GM11168 (cell line): ENCODE measurements around the gene TTC27.
"Not testable (repeated sequence)": the region's sequence is repeated elsewhere in the genome, so short reads cannot be mapped to it uniquely, and the experiment has no call there.

ENCODE experiments used
- in situ Hi-C: fragments of 300-500 bp; cut with MboI; formaldehyde crosslinking; loops from one replicate; pipeline ENCODE4 v1.12.0; 2022; ENCODE audit warnings: low sequenced_read_pairs; ENCODE audit not compliant: unreplicated experiment

Gene TTC27

DNA sequence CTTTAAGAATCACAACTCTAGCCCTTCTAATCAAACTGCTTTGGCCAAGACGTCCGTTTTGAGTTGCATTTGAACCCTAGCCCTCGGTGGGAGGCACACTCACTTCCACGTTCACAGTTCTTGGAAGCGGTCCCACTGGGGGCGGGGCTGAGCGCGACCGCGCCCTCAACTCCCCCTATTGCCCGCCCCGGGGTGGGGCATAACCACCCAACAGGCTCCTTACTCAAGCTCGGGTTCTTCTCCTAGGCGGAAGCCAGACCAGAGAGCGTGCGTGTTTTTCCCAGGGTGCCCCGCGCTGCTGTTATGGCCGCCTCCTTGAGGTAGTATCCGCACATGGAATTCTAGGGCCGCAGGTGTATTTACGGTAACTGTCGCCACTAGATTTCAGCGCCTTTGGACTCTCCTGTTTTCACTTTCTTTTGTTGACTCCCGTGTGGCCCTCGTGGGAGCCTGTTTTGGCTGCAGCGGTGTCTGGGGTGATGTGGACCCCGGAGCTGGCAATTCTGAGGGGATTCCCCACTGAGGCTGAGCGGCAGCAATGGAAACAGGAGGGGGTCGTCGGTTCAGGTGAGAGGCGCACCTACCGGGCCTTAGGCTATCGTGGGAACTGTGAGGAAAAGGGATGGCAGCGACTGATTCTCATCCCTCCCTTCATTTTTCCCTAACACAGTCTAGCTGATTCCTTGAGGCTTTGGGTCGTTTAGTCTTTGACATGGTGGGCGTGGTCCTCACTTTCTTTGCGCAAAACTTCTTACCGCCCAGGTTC is at the start of gene TTC27:
Gene TTC27 (plus strand): TSS at position 237 of the 766 bp plus-strand sequence. CDS start 243 bp downstream, at position 480.
- in situ Hi-C loops, result no loop called here

- in situ Hi-C loops, result no loop called here
Observed at GRCh38 chr2:32591669-32592463, 36.0 kb upstream of the TTC27 start.

DNA sequence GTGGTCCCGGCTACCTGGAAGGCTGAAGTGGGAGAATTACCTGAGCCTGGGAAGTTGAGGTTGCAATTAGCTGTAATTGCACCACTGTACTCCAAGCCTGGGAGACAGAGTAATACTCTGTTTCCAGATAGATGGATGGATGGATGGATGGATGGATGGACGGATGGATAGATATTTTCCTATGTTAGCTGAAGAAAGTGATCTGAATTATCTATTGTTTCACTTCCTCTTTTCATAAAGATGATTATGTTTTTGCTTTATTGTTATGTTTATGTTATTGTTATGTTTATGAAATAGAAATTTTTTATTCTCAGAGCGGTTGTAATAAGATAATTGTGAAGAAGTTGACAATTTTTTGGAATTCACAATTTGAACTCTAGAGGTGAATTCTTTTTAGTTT is 33.3 kb upstream of the TTC27 start:
- in situ Hi-C loops, result no loop called here

- in situ Hi-C loops, result no loop called here
Observed at GRCh38 chr2:32611366-32611765, 16.5 kb upstream of the TTC27 start.

- in situ Hi-C loops, result no loop called here
Observed at GRCh38 chr2:32611771-32612170, 16.1 kb upstream of the TTC27 start.

DNA sequence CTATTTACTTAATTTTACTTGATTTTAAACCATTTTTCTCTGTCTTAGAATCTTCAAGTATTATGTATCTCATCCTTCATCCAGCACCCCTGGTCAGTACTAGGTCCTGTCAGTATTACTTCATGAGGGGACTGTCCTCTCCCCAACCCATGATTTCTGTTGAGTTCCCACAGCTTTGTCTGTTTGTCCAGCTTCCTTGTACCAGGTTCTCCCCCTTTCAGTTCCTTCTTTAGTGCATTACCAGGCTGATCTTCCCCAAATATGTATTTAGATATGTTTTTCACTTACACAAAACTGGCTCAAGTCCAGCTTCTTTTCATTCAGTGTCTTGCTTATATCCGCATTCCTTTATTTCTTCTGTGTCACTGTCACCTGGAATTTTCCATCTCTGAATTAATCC is 13.8 kb upstream of the TTC27 start:
- in situ Hi-C loops, result no loop called here

DNA sequence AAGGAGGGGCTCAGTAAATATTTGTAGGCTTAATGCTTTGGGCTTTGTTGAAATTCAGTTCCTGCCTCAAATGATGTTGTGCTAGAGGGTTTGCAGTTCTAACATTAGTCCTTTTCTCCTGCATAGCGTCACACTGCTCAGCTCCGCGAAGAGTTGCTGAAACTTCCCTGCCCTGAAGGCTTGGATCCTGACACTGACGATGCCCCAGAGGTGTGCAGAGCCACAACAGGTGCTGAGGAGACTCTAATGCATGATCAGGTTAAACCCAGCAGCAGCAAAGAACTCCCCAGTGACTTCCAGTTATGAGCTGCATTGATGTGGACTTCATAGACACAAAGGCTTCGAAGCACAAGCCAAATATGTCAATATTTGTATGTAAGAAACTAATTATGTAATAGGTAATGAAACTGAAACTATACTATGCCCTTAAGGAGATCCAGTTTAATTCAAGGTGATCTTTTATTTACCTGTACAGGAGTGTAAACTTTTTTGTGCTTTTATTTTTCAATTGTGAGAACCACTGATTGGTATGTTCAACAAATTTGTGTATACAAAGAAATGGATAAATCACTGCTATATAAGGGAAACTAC is 10.2 kb upstream of the TTC27 start:
- in situ Hi-C loops, result no loop called here

DNA sequence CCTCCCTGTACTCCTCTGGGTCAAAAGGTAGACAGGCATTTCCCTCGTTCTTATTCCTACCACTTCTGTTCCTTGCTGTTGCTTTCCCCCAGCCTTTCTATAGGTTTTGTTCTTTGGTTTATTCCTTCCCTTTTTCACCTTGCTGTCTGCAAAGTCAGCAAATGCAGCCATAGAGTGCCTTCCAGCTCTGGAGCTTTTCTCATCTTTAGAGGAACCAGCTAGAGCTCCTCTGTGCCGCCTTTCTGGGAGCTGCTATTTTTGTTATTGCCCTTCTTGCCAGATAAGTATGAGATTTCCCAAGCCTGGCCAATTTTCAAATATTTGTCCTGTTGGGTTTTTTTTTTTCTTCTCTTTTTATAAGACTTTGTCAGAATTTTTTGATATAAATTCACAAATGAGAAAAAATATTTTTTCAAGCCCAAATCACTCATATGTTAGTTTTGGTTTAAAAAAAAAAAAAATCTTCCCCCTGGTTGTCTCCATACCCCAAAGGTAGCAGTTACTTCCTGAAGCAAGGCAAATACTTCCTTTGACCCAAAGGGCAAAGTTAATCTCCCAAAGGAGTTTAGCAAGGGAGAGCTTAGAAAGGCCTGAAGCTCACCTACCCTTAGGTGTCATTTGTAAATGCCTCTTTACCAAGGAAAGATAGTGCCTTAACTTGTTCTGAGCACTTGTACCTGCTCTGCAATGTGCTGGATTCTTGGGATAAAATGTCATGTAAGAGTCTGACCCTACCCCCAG is 5.1 kb upstream of the TTC27 start:
- in situ Hi-C loops, result no loop called here

GRCh38 chr2:32623311-32623706 is 4.5 kb upstream of the TTC27 start:
- in situ Hi-C loops, result no loop called here

GRCh38 chr2:32624812-32625211 is 3.0 kb upstream of the TTC27 start:
- in situ Hi-C loops, result no loop called here

- in situ Hi-C loops, result no loop called here
Observed at GRCh38 chr2:32626639-32627221, 1.1 kb upstream of the TTC27 start.

GRCh38 chr2:32627441-32627813 is 423 bp upstream of the TTC27 start:
- in situ Hi-C loops, result no loop called here

DNA sequence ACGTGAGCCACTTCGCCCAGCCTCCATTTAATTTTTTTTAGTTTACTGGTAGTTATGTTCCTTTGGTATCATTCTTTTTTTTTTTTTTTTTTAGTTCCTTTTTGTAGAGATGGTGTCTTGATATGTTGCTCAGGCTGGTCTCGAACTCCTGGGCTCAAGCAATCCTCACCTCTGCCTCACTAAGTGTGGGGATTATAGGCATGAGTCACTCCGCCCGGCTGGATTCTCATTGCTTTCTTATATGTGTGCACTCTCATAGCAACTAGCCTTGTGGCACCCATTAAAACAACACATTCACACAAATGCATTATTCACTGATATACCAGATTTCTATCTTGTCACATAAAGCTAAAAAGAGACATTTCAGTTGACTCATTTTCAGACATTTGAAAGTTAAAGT is 4.2 kb downstream of the TTC27 start:
- in situ Hi-C loops, result no loop called here

DNA sequence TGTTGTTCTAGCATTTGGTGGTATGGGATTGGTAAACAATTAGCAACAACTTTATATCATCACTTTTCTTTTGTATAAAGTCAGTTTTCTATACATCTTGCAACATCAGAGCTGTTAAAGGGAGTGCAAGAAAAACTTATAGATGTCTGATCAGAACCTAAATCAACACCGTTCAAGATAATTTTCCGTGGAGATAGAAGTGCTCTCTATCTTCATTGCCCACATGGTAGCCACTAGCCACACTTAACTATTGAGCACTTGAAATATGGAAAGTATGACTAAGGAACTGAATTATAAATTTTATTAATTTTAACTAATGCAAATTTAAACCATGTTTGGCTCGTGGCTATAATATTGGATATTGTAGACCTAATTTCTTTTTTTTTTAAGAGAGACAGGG is 5.2 kb downstream of the TTC27 start:
- in situ Hi-C loops, result no loop called here

DNA sequence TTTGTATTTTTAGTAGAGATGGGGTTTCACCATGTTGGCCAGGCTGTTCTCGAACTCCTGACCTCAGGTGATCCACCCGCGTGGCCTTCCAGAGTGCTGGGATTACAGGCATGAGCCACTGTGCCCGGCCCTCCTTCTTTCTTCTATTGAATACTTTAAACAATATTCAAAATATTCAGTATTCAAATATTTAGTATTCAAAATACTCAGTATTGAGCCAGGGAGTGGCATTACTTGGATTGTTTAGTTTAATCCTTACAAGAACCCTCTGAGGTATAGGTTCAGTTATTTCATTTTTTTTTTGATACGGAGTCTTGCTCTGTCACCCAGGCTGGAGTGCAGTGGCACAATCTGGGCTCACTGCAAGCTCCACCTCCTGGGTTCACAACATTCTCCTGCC is 10.7 kb downstream of the TTC27 start:
- in situ Hi-C loops, result not testable (repeated sequence)

DNA sequence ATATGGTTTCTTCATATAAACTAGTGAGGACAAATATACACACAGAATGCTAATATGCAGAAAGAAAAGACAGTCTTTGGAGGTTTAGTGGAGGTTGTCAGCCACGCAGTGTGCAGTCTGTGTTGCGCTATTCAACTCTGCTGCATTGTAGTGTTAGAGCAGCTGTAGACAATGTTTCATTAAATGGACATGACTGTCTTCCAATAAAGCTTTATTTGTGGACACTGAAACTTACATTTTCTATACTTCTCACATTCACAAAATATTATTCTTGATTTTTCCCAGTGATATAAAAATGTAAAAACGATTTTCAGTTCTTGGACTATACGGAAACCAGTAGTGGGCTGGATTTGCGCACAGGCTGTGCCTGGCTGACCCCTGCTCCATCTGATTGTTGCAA is 13.3 kb downstream of the TTC27 start:
- in situ Hi-C loops, result no loop called here

- in situ Hi-C loops, result no loop called here
Observed at GRCh38 chr2:32647180-32647651, 19.4 kb downstream of the TTC27 start.

- in situ Hi-C loops, result no loop called here
Observed at GRCh38 chr2:32652555-32653209, 24.8 kb downstream of the TTC27 start.

DNA sequence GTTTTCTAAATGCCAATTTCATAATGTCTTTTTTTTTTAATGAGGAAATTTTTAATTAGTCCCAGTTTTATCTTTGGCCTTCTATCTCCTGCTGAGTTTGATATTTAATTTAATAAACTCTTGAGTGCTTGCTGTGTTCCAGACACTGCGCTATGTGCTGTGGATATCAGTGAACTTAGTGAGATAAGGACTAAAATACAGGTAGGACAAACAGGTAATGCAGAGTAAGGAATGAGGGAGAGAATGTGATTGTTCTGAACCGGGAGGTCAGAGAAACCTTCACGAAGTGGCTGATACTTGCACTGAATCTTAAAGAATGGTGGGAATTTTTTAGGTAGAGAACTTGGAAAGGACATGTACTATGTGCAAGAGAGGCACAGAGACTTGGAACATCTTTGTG is 28.2 kb downstream of the TTC27 start:
- in situ Hi-C loops, result no loop called here

- in situ Hi-C loops, result no loop called here
Observed at GRCh38 chr2:32663864-32664263, 36.0 kb downstream of the TTC27 start.
